Measurements from ENCODE around the gene ECI1.

ECI1 gene

GRCh38 chr16:2284797-2285576 lies 33.6 kb upstream of the ECI1 start:
- Histone ChIP-seq H3K36me3 (replicated peaks) (peaks cover 4% of the 10 kb centered on the region), H3K9me3 (no peaks in the 10 kb centered on the region), H3K4me1 (no peaks in the 10 kb centered on the region), H3K27me3 (ENCODE audit: low read depth) (no peaks in the 10 kb centered on the region), H3K4me3 (no peak overlapping the region)
- no peak for DNase-seq (ENCODE audit: low spot score in 2 of 2)
- in situ Hi-C loops (cut with MboI; ENCODE audit: low sequenced_read_pairs) = no loop called here

- Histone ChIP-seq H3K27me3 (ENCODE audit: low read depth) (no peaks in the 10 kb centered on the region), H3K36me3 (replicated peaks) (peaks cover 3% of the 10 kb centered on the region), H3K4me3 (no peak overlapping the region), H3K4me1 (no peaks in the 10 kb centered on the region), H3K9me3 (no peaks in the 10 kb centered on the region)
- no peak for DNase-seq (ENCODE audit: low spot score in 2 of 2)
- in situ Hi-C loops (cut with MboI; ENCODE audit: low sequenced_read_pairs) = no loop called here
Observed at GRCh38 chr16:2284001-2284770, 32.8 kb upstream of the ECI1 start.

GRCh38 chr16:2282866-2283555 lies 31.6 kb upstream of the ECI1 start:
- DNase-seq (ENCODE audit: low spot score in 2 of 2) = no peak
- no peaks in the 10 kb centered on the region for H3K27me3 ChIP-seq (ENCODE audit: low read depth)
- H3K9me3 ChIP-seq = no peaks in the 10 kb centered on the region
- peaks cover 3% of the 10 kb centered on the region for H3K36me3 ChIP-seq (replicated peaks)
- no peaks in the 10 kb centered on the region for H3K4me1 ChIP-seq
- H3K4me3 ChIP-seq = no peak overlapping the region
- in situ Hi-C loops (cut with MboI; ENCODE audit: low sequenced_read_pairs) = no loop called here

GRCh38 chr16:2282262-2282661 lies 30.9 kb upstream of the ECI1 start:
- H3K36me3 ChIP-seq (replicated peaks) = peaks cover 7% of the 10 kb centered on the region
- no peaks in the 10 kb centered on the region for H3K4me1 ChIP-seq
- no peaks in the 10 kb centered on the region for H3K27me3 ChIP-seq (ENCODE audit: low read depth)
- in situ Hi-C loops (cut with MboI; ENCODE audit: low sequenced_read_pairs) = no loop called here
- no peak overlapping the region for H3K4me3 ChIP-seq
- H3K9me3 ChIP-seq = no peaks in the 10 kb centered on the region
- no peak for DNase-seq (ENCODE audit: low spot score in 2 of 2)

- Histone ChIP-seq H3K4me1 (no peaks in the 10 kb centered on the region), H3K4me3 (no peak overlapping the region), H3K27me3 (ENCODE audit: low read depth) (no peaks in the 10 kb centered on the region), H3K9me3 (no peaks in the 10 kb centered on the region), H3K36me3 (replicated peaks) (peaks cover 7% of the 10 kb centered on the region)
- in situ Hi-C loops (cut with MboI; ENCODE audit: low sequenced_read_pairs) = no loop called here
- DNase-seq (ENCODE audit: low spot score in 2 of 2) = no peak
Observed at GRCh38 chr16:2280981-2281542, 29.7 kb upstream of the ECI1 start.

- Histone ChIP-seq H3K27me3 (ENCODE audit: low read depth) (no peaks in the 10 kb centered on the region), H3K4me1 (no peaks in the 10 kb centered on the region), H3K36me3 (replicated peaks) (peaks cover 7% of the 10 kb centered on the region), H3K9me3 (no peaks in the 10 kb centered on the region), H3K4me3 (no peak overlapping the region)
- in situ Hi-C loops (cut with MboI; ENCODE audit: low sequenced_read_pairs) = no loop called here
- no peak for DNase-seq (ENCODE audit: low spot score in 2 of 2)
Observed at GRCh38 chr16:2280461-2280860, 29.1 kb upstream of the ECI1 start.

GRCh38 chr16:2278956-2279800 lies 27.8 kb upstream of the ECI1 start:
- DNase-seq (ENCODE audit: low spot score in 2 of 2) = no peak
- no peaks in the 10 kb centered on the region for H3K27me3 ChIP-seq (ENCODE audit: low read depth)
- in situ Hi-C loops (cut with MboI; ENCODE audit: low sequenced_read_pairs) = no loop called here
- no peaks in the 10 kb centered on the region for H3K9me3 ChIP-seq
- H3K4me3 ChIP-seq = no peak overlapping the region
- H3K36me3 ChIP-seq (replicated peaks) = peaks cover 7% of the 10 kb centered on the region
- H3K4me1 ChIP-seq = no peaks in the 10 kb centered on the region

GRCh38 chr16:2278272-2278608 lies 26.9 kb upstream of the ECI1 start:
- DNase-seq (ENCODE audit: low spot score in 2 of 2) = no peak
- in situ Hi-C loops (cut with MboI; ENCODE audit: low sequenced_read_pairs) = no loop called here
- Histone ChIP-seq H3K4me1 (no peaks in the 10 kb centered on the region), H3K4me3 (no peak overlapping the region), H3K36me3 (replicated peaks) (peaks cover 3% of the 10 kb centered on the region), H3K9me3 (no peaks in the 10 kb centered on the region), H3K27me3 (ENCODE audit: low read depth) (no peaks in the 10 kb centered on the region)

GRCh38 chr16:2277466-2278271 lies 26.3 kb upstream of the ECI1 start:
- no peaks in the 10 kb centered on the region for H3K27me3 ChIP-seq (ENCODE audit: low read depth)
- no peak overlapping the region for H3K4me3 ChIP-seq
- no peaks in the 10 kb centered on the region for H3K9me3 ChIP-seq
- H3K36me3 ChIP-seq (replicated peaks) = peaks cover 3% of the 10 kb centered on the region
- in situ Hi-C loops (cut with MboI; ENCODE audit: low sequenced_read_pairs) = no loop called here
- H3K4me1 ChIP-seq = no peaks in the 10 kb centered on the region
- DNase-seq (ENCODE audit: low spot score in 2 of 2) = no peak

GRCh38 chr16:2276368-2277195 lies 25.2 kb upstream of the ECI1 start:
- in situ Hi-C loops (cut with MboI; ENCODE audit: low sequenced_read_pairs) = no loop called here
- Histone ChIP-seq H3K4me1 (no peaks in the 10 kb centered on the region), H3K9me3 (no peaks in the 10 kb centered on the region), H3K36me3 (replicated peaks) (peaks cover 3% of the 10 kb centered on the region), H3K27me3 (ENCODE audit: low read depth) (no peaks in the 10 kb centered on the region), H3K4me3 (no peak overlapping the region)
- no peak for DNase-seq (ENCODE audit: low spot score in 2 of 2)

GRCh38 chr16:2275476-2276367 lies 24.3 kb upstream of the ECI1 start:
- Histone ChIP-seq H3K4me1 (no peaks in the 10 kb centered on the region), H3K36me3 (replicated peaks) (peaks cover 3% of the 10 kb centered on the region), H3K4me3 (no peak overlapping the region), H3K9me3 (no peaks in the 10 kb centered on the region), H3K27me3 (ENCODE audit: low read depth) (no peaks in the 10 kb centered on the region)
- DNase-seq (ENCODE audit: low spot score in 2 of 2) = no peak
- in situ Hi-C loops (cut with MboI; ENCODE audit: low sequenced_read_pairs) = no loop called here

All from HAP-1 (cell line).